Head of caudate nucleus (tissue), 42 donors: Measurements from ENCODE around the gene PDIK1L.

ENCODE experiments used
- DNase-seq, 42 donors: peaks; one replicate each; pipeline versions ENCODE4 v3.0.0 to v3.0.0-alpha.2; 2020 to 2021; ENCODE audit warnings: mixed read lengths in 7 of 42
- intact Hi-C: fragments of 100-400 bp; cut with DNase I; formaldehyde crosslinking; loops from one replicate; pipeline ENCODE4 v1.15.0; 2022

PDIK1L gene

DNA sequence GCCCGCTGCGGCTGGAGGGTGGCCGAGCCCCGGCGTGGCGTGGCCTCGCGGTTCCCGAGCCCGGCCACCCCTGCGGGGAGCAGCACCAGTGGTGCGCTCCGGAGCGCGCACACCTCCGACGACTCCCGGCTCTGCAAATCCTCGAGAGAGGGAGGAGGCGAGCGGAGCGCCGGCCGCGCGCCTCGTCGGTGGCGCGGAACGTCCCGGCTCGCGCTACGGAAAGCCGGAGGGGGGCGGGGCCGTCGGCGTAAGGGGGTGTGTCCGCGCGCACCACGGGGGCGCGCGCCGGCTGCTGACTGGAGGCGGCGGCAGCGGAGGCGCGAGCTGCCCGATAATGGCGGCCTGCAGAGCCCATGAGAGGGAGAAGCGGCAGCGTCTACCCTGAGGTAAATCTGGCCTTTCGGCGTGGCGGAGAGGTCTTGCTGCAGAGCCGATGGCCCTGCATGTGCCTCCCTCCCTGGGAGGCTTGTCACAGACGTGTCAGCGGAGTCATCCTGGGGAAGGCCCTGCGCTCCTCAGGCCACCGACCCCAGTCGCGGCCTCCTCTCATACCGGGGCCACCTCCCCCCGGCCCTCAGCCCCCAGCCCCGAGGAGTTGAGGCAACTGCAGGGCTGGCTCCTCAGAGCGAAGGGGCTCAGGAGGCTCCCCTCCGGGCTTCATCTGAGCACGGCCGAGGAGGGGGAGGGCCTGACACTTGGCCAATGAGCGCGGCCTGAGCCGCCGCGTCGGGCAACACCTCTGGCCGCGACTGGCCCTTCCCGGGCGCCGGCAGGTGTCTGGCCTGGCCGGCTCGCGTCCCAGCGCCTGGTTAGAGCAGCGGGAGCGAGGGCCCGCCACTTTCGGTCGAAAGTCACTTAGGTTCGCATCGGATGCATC, at the start of gene PDIK1L:
PDIK1L (plus strand) TSS at position 295 of the 877 bp plus-strand sequence. CDS start 2,485 bp downstream, outside the sequence.
- intact Hi-C loops, result loop anchor here (5.0 kb wide), 1 partner anchor 51 kb away; no protein-coding TSS in a partner anchor
- DNase-seq, result peak; percentile 70 to 97 (median 92)

DNA sequence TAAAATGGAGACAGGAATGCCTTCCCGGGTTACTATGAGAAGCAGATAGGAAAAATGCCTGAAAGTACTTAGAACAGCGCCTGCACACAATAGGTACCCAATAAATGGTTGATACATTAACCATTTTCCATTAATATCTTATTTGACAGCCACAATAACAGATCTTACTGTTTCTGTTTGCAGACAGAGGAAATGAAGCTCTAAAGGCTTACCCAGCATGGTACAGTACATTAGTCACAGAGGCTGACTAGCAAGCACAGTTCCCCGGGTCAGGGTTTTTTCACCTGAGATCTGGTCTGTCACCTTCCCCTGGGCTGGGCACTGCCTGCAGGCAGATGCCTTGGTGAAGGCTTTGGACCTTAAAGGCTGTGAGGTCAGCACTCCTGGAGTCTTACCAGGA, 47.1 kb upstream of the PDIK1L start:
- intact Hi-C loops, result no loop called here
- DNase-seq, result no peak

DNA sequence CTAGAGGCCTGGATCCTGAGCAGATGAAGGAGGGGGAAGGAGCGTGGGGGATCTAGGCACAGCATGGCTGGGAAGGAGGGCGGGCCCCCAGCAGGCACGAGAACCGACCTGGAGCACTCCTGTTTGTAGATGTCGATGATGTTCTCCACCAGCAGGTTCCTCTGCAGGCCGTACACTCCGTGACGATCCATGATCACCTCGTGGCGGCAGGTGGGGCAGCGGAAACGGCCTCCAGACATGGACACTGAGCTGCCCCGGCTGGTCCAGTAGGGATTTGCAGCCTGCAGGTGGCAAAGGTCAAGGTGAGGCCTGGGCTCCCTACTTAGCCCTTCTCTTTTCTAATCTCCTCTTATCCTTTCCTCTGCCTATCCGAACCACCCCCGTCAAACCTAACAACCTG, 45.5 kb upstream of the PDIK1L start:
- DNase-seq, result no peak
- intact Hi-C loops, result no loop called here

DNA sequence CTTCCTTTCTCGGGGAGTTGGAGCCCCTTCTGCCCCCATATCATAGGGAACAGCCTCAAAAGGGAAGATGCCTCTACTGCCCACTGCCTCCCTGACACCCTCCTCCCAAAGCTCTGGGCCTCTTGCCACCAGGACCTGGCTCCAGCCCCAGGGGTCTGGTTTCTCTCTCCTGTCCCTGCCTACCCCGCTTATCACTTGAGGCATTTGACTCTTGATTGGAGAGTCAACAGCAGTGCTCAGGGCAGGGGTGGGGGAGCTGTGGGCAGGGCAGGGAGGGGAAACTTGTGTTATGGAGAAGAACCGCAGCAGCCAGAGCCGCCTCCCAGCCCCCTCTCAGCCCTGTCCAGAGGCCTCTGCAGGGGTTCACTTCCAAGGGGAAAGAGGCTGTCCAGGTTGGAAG, 44.8 kb upstream of the PDIK1L start:
- intact Hi-C loops, result no loop called here
- DNase-seq, result peak in 1 of 42 donors; percentile 49

DNA sequence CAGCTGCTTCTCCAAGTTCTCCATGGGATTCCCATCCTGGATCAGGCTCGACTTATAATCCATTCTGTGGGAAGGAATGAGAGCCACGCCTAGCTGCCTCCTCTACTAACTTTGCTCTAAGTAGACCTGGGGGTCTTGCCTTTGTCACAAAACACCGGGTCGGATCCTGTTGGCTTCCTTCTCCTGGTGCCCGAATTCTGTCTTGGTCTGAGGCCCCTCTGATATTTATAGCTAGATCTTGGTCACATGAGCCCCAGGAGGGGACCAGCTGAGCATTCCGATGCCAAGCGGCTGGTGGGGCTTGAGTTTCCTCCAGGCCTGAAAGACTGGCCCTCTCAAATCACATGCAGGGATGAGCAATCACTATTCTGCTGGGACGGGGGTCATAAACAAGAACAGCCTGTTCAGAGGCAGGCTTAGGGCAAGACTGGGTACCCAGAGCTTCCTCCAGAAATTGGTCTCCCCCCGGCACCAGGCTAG, 44.2 kb upstream of the PDIK1L start, which contains the start of gene TRIM63:
TRIM63 (minus strand) TSS at position 199 of the 480 bp plus-strand sequence; CDS start at position 63, 136 bp downstream.
- peak in 8 of 42 donors; percentile 11 to 89 (median 28) for DNase-seq
- intact Hi-C loops, result no loop called here

DNA sequence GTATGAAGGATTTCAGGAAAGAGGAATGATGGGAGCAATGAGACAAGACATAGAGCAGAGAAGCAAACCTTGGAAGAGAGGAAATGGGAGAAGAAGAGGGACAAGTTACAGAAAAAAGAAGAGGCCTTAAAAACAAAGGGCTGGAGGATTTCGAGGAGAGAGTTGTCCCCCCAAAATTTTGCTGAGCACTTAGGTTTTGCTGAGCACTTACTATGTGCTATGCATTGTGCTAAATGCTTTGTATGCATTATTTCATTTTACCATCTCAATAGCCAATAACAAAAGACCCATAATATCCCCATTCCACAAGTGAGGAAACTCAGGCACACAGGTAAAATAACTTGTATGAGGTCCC, 41.7 kb upstream of the PDIK1L start:
- DNase-seq, result no peak
- intact Hi-C loops, result no loop called here

DNA sequence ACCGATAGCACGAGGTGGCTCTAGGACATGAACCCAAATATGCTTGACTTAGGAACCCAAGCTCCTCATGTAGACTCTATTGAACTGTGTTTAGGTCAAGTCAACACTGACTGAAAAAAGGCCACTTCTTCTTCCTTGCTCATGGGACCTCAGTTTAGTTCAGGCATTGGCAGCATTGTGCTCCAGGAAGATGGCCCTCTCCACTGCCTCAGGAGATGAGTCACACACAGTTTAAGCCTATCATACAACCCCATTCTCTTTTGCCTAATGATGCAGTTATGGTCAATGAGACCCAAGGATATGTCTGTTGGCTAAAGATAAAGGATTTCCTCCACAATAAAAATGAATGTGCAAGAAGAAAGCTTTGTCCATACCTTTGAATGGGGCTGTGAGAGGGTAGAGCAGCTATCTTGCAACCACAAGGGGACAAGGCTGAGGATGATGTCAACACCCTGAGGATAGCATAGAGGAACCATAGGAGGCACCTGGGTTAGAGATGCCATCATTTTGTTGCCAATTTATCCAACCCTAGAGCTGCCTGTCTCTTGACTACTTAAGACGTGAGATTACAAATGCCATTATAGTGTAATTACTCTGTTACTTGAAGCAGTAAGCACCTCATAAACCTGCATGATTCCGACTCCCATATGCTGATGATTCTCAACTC, 41.2 kb upstream of the PDIK1L start:
- intact Hi-C loops, result no loop called here
- DNase-seq, result no peak

DNA sequence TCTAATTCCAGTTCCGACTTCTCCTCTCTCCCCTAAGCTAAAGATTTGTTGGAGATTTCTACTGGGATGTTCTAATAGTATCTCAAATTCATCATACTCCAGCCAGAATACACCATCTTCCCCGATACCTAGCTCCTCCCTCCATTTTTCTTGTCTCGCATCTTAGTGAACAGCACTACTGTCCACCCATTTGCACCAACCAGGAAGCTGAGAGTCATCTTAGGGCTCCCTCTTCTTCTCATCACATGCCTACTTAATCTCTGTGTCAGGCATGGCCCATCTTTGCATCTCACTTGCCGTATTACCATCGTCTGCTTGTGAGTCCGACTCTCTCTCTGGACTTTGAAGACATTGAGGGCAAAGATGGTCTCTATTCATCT, 40.7 kb upstream of the PDIK1L start:
- DNase-seq, result no peak
- intact Hi-C loops, result no loop called here

DNA sequence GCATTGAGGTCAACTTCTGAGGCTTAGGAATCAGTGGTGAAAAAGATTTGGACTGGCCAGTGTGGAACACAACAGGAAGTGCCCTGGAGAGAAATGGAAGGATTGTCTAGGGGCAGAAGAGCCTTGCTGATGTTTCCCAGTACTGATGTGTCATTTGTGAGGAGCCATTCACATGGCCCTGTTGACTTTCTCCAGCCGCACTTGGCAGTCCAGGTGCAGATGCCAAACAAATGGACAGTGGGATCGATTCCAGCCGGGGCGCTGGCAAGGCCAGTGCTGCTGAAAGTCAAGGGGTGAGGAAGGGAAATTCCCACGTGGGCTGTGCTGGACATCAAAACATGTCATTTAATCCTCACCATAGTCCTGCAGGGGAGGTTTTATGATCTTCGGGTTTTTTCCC, 39.3 kb upstream of the PDIK1L start:
- intact Hi-C loops, result no loop called here
- DNase-seq, result peak in 5 of 42 donors; percentile 14 to 83 (median 56)

DNA sequence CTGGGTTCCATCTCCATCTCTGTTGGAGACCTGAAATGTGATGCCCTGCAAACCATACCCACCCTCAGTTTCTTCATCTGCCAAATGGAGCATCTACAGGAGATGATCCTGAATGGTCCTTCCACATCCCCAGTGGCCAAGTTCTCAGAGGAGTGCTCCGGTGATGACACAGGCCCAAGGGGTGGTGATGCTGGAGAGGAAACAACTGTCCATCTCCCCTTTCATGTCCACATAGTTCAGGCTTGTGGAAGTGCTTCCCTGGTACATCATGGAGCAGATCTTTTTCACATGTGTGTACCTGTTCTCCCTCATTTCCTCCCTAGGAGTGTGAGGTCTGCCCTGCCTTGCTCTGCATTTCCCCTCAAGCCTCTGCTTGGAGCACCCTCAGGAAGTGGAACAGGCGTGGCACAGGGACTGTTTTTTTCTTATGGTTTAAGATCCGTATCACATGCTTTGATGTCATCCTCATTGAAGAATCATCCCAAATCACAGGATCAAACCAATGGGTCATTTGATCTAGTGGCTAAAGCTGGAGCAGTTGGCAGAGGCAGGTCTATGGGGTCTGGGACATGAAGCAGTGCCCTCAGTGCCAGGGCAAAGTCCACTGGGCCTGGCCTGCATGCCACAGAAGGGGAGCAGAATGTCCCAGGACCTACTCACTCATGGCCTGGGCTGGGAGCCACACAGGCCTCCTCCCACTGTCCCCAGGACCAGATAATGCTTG, 36.0 kb upstream of the PDIK1L start:
- intact Hi-C loops, result no loop called here
- no peak for DNase-seq

DNA sequence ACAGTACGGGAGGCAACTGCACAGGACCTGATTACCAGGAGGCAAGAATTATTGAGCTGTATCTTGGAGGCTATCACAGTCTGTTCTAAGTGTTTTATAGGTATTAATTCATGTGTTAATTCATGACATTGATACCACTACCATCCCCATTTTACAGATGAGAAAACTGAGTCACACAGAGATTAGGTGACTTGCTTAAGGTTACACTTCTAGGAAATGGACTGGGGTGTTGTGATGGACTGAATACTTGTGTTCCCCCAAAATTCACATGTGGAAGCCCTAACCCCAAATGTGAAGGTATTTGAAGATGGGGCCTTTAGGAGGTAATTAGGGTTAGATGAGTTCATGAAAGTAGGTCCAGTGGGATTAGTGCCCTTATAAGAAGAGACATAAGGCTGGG, 34.1 kb upstream of the PDIK1L start:
- intact Hi-C loops, result no loop called here
- no peak for DNase-seq

DNA sequence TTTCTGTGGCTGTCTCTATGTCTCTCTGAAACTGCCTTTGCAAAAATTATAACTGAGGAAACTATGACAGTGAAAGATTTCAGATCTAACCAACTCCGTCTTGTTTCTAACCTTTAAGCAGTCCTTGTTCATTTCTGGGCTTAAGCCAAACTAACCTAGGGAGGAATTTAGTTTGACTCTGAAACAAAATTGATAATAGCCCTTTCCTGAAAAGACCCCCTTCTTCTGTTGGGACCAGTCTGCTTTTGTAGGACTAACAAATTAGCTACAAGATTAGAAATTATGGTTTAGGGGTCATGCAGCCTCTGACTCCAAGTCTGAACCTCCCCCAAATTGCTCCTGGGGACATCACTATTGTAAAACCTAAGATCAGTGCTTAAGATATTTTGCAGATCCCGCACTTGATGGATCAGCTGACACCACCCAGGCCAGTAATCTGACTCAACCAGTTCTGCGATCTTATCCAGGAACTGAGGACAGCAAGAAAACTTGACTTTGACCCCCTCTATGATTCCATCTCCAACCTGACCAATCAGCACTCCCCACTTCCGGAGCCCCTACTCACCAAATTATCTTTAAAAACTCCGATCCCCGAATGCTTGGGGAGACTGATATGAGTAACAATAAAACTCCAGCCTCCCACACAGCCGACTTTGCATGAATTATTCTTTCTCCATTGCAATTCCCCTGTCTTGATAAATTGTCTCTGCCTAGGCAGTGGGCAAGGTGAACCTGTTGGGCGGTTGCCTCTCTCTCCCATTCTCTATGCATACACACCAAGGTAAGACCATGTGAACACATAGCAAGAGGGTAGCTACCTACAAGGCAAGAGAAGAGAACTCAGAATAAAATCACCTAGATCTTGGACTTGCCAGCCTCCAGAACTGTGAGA, 33.1 kb upstream of the PDIK1L start:
- intact Hi-C loops, result no loop called here
- DNase-seq, result peak in 3 of 42 donors; percentile 6 to 39 (median 12)

DNA sequence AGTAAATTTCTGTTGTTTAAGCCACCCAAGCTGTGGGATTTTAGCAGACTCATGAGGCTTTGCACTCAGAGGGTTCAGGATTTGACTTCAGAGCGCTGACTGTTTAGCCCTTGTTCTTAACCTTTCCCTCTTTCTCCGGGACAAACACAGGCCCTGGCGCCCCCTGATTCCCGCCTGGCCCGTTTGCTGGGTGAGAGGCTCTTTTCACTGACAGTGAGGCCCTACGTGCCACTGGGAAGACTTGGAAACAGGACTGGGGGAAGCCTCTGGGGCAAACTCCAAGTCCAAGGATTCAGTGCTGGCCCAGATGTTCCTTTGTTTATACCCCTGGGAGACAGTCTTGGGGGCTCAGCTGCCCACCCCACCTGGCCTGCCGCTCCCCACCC, 32.5 kb upstream of the PDIK1L start:
- intact Hi-C loops, result no loop called here
- no peak for DNase-seq

DNA sequence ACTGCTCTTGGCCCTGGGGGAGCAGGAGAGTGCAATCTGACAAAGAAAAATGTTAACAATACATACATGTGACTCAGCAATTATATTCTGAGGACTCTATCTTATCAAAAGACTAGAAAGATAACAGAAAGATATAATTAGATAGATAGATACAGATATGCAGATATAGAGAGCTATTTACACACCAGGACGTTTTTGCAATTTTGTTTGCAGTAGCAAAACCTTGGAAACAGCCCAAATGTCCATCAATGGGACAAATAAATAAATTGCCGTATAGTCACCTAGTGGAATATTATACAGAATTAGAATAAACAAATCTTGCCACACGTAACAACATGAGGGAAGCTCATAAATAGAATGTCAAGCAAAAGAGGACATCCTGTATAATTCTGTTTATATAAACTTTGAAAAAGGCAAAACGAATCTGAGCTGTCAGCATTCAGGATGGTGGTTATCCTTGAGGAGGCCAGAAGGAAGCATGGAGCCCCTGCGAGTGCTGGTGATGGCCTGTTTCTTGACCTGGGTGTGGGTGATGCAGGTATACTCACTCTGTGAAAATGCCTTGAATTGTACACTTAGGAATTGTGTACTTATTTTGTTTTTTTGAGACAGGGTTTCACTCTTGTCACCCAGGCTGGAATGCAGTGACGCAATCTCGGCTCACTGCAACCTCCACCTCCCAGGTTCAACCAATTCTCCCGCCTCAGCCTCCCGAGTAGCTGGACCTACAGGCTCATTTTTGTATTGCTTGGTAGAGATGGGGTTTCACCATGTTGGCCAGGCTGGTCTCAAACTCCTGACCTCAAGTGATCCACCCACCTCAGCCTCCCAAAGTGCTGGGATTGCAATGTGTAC, 31.4 kb upstream of the PDIK1L start:
- intact Hi-C loops, result no loop called here
- no peak for DNase-seq

DNA sequence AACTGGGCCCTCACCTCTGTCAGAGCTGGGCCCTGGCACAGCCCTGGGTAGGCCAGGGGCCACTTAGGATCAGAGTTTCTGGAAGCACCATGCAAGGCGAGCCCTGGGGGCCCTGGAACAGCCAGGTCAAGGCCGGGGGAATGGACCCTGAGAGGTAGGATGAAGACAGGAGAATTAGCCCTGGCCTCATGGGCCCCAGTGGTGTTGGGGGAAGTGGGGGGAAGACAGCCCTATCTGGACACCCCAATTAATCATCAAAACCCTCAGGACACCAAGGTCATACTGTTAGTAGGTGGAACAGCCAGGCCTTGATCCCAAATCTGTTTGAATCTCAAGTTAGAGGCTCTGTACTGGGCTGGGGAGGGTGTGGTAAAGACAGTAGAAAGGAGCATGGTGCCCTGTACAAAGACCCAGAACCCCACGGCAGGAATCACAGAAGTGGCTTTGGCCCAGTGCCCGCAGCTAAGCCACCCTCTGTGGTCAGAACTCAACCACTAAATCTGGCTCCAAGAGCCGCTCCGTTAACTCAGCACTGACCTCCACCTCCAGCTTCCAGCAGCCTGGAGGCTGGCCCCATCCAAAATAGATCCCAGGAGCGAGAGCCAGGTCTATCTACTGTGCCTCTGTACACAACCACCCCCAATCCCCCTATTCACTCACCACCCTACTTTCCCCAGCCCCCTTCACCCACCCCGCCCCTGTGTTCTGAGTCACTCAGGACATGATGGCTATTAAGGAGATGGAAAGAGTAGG, 30.2 kb upstream of the PDIK1L start:
- DNase-seq, result no peak
- intact Hi-C loops, result no loop called here

DNA sequence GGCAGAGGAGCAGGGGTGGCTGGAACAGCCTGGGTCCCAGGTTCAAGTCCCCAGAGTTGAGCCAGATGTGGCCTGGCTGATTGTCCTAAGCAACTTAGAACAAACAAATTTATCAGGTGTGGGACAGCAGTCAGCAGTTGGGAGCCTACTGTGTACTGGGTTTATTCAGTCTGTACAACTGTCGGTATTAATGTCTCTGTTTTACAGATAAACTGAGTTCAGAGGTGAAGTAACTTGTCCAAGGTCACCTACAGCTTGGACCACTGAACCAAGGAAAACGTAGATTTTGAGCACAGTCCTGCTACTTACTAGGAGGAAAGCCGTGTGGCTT, 29.6 kb upstream of the PDIK1L start:
- DNase-seq, result no peak
- intact Hi-C loops, result no loop called here

DNA sequence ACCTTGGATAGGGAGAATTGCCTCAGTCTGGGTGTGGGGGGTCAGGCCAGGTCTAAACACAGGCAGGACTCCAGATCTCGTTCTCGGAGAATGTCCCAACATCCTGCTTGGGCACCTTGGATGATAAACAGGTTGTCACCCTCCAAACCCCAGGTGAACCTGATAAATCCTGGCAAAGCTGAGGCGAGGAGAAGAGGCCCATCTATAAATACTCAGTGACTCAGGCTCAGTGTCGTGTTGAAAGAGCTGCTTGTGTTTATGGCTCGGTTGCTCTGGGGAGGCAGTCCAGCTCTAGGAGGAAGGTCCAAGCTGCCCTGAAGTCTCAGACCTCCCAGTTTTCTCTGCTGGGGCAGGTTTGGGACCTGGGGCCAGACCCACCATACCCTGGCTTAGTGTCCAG, 28.4 kb upstream of the PDIK1L start:
- intact Hi-C loops, result no loop called here

More for the DNA sequence above, 28.4 kb upstream of the PDIK1L start:
- DNase-seq, result no peak
